Pancreas (tissue), 10 donors: ENCODE measurements around the gene ATP1A2. TPM values are rescaled to one million over a fixed set of nuclear protein-coding genes. Genes with fewer than 3 reads are reported as not detected.
A peak's percentile ranks its signal among the peaks of the same experiment; 100 is the strongest.

Experiments used
- ATAC-seq, 4 donors: fragments of 200-7000 bp; cut with Tn5 transposase; one replicate each; pipeline versions ENCODE4 v1.8.0 to v1.9.1; 2020; ENCODE audit warnings: mild to moderate bottlenecking in 4 of 4, moderate library complexity in 4 of 4
- DNase-seq, 6 donors: peaks; one replicate each; pipeline ENCODE4 v3.0.0-alpha.2; 2020
- FAIRE-seq: peaks from 2 replicates; lab custom pipeline; 2012; peaks lifted over from hg19 to GRCh38; lab: Jason Lieb, UNC
- H3K27ac ChIP-seq, 4 donors: fragments of 200-600 bp; sonication (generic); 1 replicate in 3 of 4; 2 replicates in 1 of 4; pipeline versions ENCODE4 v1.5.0 to v1.8.0; 2020
- H3K27me3 ChIP-seq, 4 donors: fragments of 200-600 bp; one replicate each; pipeline ENCODE4 v1.8.0; 2021
- H3K36me3 ChIP-seq, 3 donors: fragments of 200-600 bp; sonication (generic) in 1 of 3; one replicate each; pipeline versions ENCODE4 v1.5.0 to v1.8.0; 2020 to 2021
- H3K4me1 ChIP-seq, 3 donors: fragments of 200-600 bp; one replicate each; pipeline ENCODE4 v1.8.0; 2021
- H3K4me3 ChIP-seq, 4 donors: fragments of 200-600 bp; sonication (generic) in 2 of 4; one replicate each; pipeline versions ENCODE4 v1.5.0 to v1.8.0; 2020 to 2021
- H3K9me3 ChIP-seq, 4 donors: fragments of 200-600 bp; one replicate each; pipeline ENCODE4 v1.8.0; 2021
- WGBS, 2 donors: extraction: QIAGEN DNeasy Blood & Tissue Kit; methylation state at CpG; one replicate each; pipeline ENCODE4 v1.1.7; 2013; 5-methylcytosine and 5-hydroxymethylcytosine counted together
- intact Hi-C, 3 donors: fragments of 100-400 bp; cut with DNase I; formaldehyde crosslinking; loops; one replicate each; pipeline versions ENCODE4 v1.11.1 to v1.14.2; 2022
- polyA plus RNA-seq, 2 donors: library from polyadenylated mRNA; stranded (reverse); fragments of 200-250 nt; gene quantifications; one replicate each; pipeline ENCODE4 v1.2.3, GENCODE V29; 2013
- total RNA-seq, 6 donors: library from RNA; stranded (reverse); fragmentation: NEBNext Ultra II Directional in 4 of 6; extraction: Animal tissue kit (Norgen Biotek cat#: 25700) in 4 of 6; gene quantifications; one replicate each; pipeline versions ENCODE4 v1.2.1 to v1.2.4, GENCODE V29; 2021 to 2023
- TF ChIP-seq, protein P1 (sequence below), 4 donors: fragments of 200-600 bp; sonication (generic) in 3 of 4; IDR thresholded peaks; one replicate each; pipeline versions ENCODE4 v1.5.0 to v1.8.0; 2021; ENCODE audit warnings: antibody characterized with exemption in 4 of 4
- donor health status: healthy with polysubstance abuse.
- donor health status: DM: no; HTN: no; CAD: no; lungs with moderate emphysema.
- donor health status: DM: no; HTN: no; CAD: no.
- donor health status: control.
- donor health status: control.
- donor health status: Bipolar disorder and iron deficiency.
- donor health status: DM: yes; HTN: yes; CAD: no.
- donor health status: DM: no; HTN: no; CAD: no.
- donor health status: DM: no; HTN: no; CAD: no.
- donor health status: DM: yes; HTN: yes; CAD: no.

ATP1A2 gene
- total and polyA plus RNA-seq, 8 donors: 0.34 to 2.7 (median 0.53) TPM

DNA sequence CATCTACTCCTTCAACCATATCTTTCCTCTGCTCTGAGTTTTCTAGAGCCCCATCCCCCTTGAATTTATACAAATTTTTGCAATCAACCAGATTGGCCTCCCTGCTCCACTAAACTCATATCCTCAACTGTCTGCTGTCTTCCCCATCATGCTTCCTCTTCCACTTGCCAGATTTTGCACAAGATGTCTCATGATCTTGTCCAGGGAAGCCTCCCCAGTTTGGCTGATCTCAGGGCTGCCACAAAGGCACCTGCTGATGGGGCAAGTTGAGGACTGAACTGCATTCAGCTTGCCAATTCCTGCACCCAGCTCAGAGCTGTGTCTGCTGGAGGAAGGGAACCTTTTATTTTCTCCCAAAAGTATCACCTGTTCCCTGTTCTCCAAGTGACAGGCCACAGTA lies 38.1 kb upstream of the ATP1A2 start:
- H3K4me1 ChIP-seq: no peaks in the 10 kb centered on the region
- DNase-seq: no peak
- peaks cover 0 to 6% (median 3%) of the 10 kb centered on the region in 4 donors for H3K27me3 ChIP-seq
- FAIRE-seq: no peak
- no peak overlapping the region for H3K4me3 ChIP-seq
- TF ChIP-seq, protein P1, sequence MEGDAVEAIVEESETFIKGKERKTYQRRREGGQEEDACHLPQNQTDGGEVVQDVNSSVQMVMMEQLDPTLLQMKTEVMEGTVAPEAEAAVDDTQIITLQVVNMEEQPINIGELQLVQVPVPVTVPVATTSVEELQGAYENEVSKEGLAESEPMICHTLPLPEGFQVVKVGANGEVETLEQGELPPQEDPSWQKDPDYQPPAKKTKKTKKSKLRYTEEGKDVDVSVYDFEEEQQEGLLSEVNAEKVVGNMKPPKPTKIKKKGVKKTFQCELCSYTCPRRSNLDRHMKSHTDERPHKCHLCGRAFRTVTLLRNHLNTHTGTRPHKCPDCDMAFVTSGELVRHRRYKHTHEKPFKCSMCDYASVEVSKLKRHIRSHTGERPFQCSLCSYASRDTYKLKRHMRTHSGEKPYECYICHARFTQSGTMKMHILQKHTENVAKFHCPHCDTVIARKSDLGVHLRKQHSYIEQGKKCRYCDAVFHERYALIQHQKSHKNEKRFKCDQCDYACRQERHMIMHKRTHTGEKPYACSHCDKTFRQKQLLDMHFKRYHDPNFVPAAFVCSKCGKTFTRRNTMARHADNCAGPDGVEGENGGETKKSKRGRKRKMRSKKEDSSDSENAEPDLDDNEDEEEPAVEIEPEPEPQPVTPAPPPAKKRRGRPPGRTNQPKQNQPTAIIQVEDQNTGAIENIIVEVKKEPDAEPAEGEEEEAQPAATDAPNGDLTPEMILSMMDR (IDR thresholded peaks at IDR 0.05): no peak
- no peaks in the 10 kb centered on the region for H3K36me3 ChIP-seq
- no peaks in the 10 kb centered on the region for H3K9me3 ChIP-seq
- intact Hi-C loops: no loop called here
- ATAC-seq: peak in 1 of 4 donors; percentile 13
- no peak overlapping the region for H3K27ac ChIP-seq

DNA sequence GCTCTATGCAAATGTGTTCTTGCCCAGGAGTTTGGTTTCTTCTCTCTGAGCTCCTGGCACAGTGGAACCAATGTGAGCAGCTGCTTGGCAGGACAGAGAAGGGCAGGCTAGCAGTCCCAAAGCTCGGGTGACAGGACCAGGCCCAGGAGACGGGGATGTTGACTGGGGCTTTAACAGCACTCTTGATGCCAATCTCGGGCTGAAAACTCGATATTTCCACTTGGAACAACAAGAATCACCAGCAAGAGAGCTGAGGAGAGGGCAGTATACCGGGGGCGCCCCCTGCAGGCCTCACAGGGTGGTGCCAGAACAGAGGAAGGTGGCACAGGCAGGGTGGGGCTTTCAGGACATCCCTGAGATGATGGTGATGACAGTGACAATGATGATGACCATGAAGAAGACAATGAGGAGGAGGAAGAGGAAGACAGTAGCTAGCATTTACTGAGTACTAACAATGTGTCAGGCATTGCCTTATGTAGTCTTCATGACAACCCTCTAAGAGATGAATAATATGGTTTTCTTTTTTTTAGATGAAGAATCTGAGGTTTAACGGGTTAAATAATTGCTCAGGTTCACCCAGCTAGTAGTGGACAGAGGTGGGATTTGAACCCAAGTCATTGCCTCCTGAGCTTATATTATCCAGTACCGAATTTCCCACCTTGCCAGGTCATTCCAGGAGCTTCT lies 36.9 kb upstream of the ATP1A2 start:
- 16 to 17% methylated on average over 8 of the region's 8 CpGs for WGBS, 2 donors
- DNase-seq (peak in 3 of 6 donors; percentile 35 to 76 (median 37)), FAIRE-seq (no peak), ATAC-seq (peak; percentile 76 to 90 (median 85))
- Histone ChIP-seq H3K4me3 (no peak overlapping the region), H3K9me3 (no peaks in the 10 kb centered on the region), H3K27me3 (peaks cover 0 to 6% (median 3%) of the 10 kb centered on the region in 4 donors), H3K36me3 (no peaks in the 10 kb centered on the region), H3K27ac (no peak overlapping the region), H3K4me1 (no peaks in the 10 kb centered on the region)
- intact Hi-C loops: no loop called here
- TF ChIP-seq, protein P1 (IDR thresholded peaks at IDR 0.05): peak; percentile 26 to 69 (median 60)

DNA sequence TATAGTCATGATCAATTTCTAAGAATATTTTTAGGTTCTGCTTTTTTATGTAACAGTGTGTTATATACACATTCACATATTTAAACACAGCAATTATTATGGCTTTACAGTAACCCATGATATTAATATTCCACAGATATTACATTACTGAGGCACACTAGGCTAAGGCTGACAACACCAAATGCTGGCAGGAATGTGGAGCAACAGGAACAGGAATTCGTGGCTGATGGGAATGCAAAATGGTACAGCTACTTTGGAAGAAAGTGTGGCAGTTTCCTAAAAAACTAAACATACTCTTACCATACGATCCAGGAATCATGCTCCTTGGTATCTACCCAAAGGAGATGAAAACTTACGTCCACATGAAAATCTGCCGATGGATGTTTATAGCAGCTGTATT lies 36.1 kb upstream of the ATP1A2 start:
- ATAC-seq: no peak
- H3K27me3 ChIP-seq: peaks cover 0 to 6% (median 3%) of the 10 kb centered on the region in 4 donors
- FAIRE-seq: no peak
- H3K4me3 ChIP-seq: no peak overlapping the region
- intact Hi-C loops: no loop called here
- no peak for DNase-seq
- no peak overlapping the region for H3K27ac ChIP-seq
- TF ChIP-seq, protein P1 (IDR thresholded peaks at IDR 0.05): no peak
- H3K36me3 ChIP-seq: no peaks in the 10 kb centered on the region
- no peaks in the 10 kb centered on the region for H3K4me1 ChIP-seq
- 54 to 66% methylated on average over 4 of the region's 4 CpGs for WGBS, 2 donors
- no peaks in the 10 kb centered on the region for H3K9me3 ChIP-seq

DNA sequence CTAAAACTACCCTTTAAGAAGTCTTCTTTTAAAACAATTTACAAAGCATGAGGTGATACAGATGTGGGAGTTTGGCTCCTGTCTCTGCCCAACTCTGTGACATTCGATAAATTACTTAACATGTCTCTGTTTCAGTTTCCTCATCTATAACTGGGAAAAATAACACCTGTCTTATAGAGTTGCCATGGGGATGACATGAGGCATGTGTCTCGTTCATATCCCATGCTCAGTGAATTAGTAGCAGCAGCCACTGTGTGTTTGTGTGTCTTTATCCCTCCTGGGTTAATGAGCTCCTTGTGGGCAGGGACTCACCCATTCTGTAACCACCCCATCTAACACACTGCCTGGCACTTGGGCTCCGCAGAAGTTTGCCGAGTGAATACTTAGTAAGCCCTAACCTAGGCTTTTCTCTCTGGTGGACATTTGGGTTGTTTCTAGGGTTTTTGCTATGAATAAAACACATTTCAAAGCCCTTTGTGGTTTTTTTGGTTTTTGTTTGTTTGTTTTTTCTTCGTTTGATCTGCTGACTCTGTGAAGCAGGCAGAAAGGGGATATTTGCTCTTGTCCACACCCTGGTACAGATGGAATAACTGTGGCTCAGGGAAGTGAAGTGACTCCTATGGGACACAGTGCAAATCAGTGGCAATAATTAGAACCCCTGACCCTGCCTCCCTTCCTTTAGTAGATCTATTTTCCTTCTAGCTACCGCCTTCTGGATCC lies 35.0 kb upstream of the ATP1A2 start:
- FAIRE-seq: no peak
- ATAC-seq: no peak

More for the DNA sequence above, 35.0 kb upstream of the ATP1A2 start:
- Histone ChIP-seq H3K36me3 (no peaks in the 10 kb centered on the region), H3K27ac (no peak overlapping the region), H3K27me3 (peaks cover 0 to 6% (median 3%) of the 10 kb centered on the region in 4 donors), H3K4me3 (no peak overlapping the region), H3K4me1 (no peaks in the 10 kb centered on the region), H3K9me3 (no peaks in the 10 kb centered on the region)
- no peak for DNase-seq
- TF ChIP-seq, protein P1 (IDR thresholded peaks at IDR 0.05): no peak
- 39 to 49% methylated on average over 6 of the region's 6 CpGs for WGBS, 2 donors
- intact Hi-C loops: loop anchor here in 1 of 3 donors (5.0 kb wide), 1 partner anchor 33 kb away; no protein-coding TSS in a partner anchor
